GM18867 (cell line): ENCODE measurements around the gene ODAM.
"Not testable (repeated sequence)": the region's sequence is repeated elsewhere in the genome, so short reads cannot be mapped to it uniquely, and the experiment has no call there.

Experiments used
- ATAC-seq: cut with Tn5 transposase; IDR thresholded peaks from one replicate; pipeline ENCODE4 v1.9.1; 2021; ENCODE audit warnings: mild to moderate bottlenecking, moderate library complexity; ENCODE audit not compliant: unreplicated experiment

Gene ODAM, protein sequence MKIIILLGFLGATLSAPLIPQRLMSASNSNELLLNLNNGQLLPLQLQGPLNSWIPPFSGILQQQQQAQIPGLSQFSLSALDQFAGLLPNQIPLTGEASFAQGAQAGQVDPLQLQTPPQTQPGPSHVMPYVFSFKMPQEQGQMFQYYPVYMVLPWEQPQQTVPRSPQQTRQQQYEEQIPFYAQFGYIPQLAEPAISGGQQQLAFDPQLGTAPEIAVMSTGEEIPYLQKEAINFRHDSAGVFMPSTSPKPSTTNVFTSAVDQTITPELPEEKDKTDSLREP

GRCh38 chr4:70195425-70195824, at the start of gene ODAM:
Gene ODAM (plus strand): TSS chr4:70195725. CDS start chr4:70196544, 819 bp downstream.
- no peak for ATAC-seq

- ATAC-seq: no peak
Observed at GRCh38 chr4:70151271-70151670, 44.3 kb upstream of the ODAM start.

GRCh38 chr4:70152088-70152487, 43.4 kb upstream of the ODAM start:
- ATAC-seq: no peak

DNA sequence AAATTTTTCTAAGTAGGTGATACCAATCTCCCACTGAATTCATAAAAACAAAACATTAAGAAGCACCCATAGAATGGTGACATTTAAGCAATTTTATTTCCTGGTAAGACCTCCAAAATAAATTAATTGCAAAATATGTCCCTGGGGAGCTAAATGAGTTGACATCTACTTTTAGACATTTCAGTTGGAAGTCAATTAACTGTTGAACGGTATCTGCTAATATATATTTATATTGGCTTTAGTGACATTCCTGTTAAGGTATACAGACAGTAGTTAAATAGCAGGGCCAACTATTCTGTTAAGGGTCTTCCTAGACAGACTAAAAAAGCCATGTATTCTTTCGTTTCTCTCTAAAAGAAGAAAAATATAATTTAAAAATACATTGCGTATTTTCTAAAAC, 41.6 kb upstream of the ODAM start, which contains the start of gene PRR27:
Gene PRR27, plus strand, starts transcription at position 301 of the 400 bp plus-strand sequence. CDS start 139 bp downstream, outside the sequence.
- ATAC-seq: no peak

GRCh38 chr4:70158576-70158975, 36.9 kb upstream of the ODAM start:
- no peak for ATAC-seq

DNA sequence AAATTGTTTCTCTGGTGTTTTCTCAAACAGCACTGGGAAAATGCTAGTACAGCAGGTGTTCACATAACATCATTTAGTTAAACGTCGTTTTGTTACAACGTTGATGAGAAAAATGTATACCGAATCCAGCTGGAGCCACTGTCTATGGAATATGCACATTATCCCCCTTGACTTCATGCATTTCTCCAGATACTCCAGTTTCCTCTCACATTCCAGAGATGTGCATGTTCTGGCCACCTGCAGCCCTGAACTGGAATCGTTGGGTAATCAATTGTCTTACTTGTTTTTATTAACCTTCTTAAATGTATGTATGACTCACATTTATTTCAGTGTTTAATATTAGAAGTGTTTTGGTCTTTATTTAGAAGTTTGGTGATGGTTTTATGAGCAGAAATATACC, 18.4 kb upstream of the ODAM start:
- no peak for ATAC-seq

DNA sequence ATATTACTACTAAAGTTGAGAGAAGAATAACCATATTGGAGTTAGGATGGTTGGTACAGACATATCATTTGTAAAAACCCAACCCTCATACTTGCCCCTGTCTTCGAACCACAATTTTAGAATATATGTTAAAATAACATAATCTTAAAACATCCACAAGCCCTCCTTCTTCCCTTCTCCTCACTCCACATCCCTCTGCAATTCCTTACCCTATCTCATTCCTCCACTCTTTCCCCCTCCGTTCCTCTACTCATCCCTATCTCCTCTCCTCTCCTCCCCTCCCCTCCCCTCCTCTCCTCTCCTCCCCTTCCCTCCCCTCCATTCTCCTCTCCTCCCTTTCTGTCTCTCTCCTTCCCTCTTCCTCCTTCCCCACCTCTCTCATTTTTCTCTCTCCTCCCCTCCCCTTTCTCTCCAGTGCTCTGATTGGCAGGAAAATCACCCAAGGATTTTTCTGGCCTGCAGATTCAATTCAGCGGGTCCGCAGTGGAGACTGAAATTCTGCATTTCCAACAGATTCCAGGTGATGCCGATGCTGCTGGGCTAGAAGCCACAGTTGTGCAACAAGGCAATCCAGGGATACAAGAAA, 17.4 kb upstream of the ODAM start:
- ATAC-seq: no peak

- no peak for ATAC-seq
Observed at GRCh38 chr4:70179811-70180210, 15.7 kb upstream of the ODAM start.

- no peak for ATAC-seq
Observed at GRCh38 chr4:70181864-70182263, 13.7 kb upstream of the ODAM start.

DNA sequence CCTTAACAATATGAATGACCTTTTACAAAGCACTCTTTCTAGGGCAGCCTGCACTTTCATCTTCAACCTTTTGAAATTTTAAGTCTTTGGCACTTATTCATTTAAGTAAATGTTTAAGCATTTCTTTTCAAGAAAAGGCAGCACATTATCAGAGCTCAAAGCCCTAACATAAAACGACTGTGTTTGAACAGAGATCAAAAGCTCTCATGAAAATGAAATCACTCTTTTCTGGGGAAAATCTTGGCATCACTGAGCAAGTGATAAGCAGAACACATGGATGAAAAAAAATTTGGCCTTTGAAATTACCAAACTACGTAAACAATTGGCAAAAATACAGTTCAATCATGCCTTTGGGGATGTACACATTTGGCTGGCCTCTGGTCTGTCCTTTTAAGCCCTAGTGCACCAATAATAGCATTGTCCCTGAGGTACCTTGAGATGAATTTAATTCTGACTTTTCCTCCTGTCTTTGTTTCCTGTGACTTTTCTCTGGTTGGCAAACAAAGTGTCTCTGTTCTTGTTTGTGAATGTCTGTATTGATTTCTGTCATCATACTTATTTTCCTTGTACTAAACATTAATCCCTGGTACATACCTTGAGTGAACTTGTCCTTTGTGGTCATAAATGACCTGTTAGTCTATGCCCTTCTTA, 12.9 kb upstream of the ODAM start:
- no peak for ATAC-seq

DNA sequence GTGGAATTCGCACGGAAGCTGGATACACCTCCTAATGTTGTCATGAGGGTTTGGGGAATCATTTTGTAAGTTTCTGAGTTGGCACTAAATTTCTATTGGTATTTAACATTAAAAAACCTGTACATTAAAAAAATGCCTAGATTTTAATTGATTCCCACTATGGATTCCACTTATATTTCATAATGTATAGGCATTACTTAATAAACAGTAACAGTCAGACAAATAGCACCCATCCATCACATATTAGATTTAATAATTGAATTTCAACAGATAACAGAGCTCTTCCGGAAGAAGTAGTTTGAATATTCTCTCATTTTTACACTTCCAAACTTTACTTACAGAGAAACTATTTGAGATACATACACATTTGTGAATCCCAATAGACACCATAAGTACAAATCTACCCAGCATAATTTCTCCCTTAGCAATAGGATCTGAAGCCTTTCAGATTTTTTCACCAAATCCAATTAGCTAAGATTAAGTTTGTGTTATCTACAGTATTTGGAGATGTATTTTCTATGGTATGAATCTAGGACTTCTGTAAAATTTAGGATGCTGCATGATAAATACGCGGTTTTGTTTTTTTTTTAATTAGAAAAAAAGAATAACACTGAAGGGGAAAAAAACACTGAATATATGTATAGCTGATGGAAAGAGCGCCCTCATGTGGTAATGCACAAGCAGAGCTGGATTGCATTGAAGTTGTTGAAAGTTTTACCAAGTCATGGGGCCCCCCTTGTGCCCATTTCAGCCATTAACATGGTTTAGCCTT, 12.2 kb upstream of the ODAM start:
- ATAC-seq: peak; percentile 87

- no peak for ATAC-seq
Observed at GRCh38 chr4:70183940-70184246, 11.6 kb upstream of the ODAM start.

DNA sequence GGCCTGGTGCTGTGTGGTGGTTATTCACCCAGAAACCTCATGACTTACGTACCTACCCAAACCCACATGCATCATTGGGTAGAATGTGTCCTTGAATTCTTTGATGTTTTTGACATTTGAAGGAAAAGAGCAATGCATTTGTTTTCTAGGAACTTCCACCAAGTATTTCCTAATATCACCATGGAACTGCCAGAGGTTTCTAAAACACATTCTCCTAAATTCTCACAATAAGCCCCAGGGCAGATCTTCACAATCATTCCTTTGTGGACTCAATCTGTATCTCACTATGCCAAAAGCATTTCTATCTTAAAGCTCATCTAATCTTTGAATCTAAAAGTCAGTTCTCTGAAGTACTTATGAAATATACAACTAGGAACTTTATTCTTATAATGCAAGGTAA, 8.3 kb upstream of the ODAM start:
- ATAC-seq: no peak

GRCh38 chr4:70190579-70190978, 4.9 kb upstream of the ODAM start:
- no peak for ATAC-seq

DNA sequence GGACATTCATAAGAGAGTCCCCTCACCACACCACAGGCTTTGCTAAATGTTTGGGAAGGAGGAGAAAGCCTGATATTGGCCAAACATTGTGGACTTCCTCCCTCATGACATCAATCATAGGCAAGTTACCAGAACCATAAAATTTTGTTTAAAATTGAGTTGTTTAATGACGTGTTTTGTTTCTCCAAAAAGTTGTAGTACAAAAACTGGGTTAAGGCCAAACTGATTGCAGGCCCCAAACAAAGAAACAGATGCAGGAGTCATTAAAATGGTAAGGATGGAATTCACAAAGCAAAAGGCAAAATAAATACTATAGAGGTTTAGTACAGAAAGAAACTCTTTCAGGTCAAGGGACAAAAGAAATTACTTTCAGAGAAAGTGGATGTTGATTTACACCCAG, 3.9 kb upstream of the ODAM start:
- no peak for ATAC-seq

- ATAC-seq: no peak
Observed at GRCh38 chr4:70192895-70193294, 2.6 kb upstream of the ODAM start.

DNA sequence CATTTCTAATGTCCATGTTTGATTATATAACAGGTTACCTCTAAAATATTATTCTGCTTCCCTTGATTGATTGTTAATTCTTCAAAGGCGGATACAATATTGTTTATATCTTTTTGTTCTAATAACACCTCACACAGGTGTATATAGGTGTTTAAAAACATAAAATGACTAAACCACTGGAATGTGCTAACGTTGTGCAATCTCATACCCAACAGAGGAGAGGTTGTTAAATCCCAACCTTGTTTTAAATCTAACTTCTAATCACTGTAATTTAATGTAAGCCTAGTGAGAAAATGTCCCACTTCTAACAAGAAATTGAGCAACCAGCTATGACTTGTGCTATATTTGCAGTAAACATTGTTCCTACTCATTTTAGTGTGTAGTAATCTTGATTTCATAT, 1.3 kb downstream of the ODAM start:
- no peak for ATAC-seq

- no peak for ATAC-seq
Observed at GRCh38 chr4:70197842-70198241, 2.3 kb downstream of the ODAM start.

GRCh38 chr4:70203601-70204000, 8.1 kb downstream of the ODAM start:
- ATAC-seq: no peak

- ATAC-seq: not testable (repeated sequence)
Observed at GRCh38 chr4:70212752-70213151, 17.2 kb downstream of the ODAM start.

GRCh38 chr4:70216109-70216508, 20.6 kb downstream of the ODAM start:
- not testable (repeated sequence) for ATAC-seq

DNA sequence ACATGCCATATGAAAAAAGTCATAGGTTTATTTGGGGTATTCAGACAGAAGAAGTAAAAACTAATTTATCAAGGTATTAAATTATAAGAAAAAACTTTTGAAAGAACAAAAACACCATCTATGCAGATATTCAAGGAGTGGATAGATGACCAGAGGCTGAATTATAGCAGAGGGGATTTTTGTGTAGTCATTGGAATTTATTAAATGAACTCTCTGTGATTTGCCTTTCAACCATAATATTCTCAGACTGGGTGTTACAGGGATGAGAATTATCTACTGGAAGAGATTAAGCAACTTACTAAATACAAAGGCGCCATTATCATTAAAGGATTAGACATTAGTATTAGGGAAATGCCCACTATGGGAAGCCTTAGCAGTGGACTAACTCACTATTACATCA, 21.0 kb downstream of the ODAM start:
- not testable (repeated sequence) for ATAC-seq
